Measurements from ENCODE around the gene ASPDH.

DNA sequence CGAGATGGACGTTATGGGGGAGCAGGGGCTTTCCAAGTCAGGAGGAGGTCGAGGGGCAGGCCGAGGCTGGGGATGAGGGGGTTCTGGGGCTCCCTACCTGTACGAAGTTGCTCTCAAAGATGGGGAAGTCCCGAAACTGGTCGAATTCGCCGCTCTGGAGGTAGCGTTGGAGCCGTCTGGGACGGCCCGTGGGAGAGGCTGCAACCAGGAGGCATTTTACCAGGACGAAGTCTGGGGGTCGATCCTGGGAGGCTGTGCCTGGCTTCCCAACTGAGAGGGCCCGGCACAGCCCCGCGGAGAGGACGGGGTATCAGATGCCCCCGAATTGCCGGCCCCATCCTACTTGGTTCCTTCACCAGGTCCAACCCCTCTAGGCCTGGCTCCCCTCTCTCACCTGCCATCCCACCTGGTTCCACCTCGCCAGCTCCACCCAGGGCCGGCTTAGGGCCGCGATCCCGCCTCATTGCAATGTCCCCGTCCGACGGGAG, 37.9 kb downstream of the ASPDH start:
- TF ChIP-seq POLR2AphosphoS5 (IDR thresholded peaks at IDR 0.05; ENCODE audit: low read depth, low read length) (no peak), POLR2A (IDR thresholded peaks at IDR 0.05; ENCODE audit: low read depth, low read length) (no peak)
